IMR-90 (cell line): ENCODE results near the gene CAMTA1.

Experiments used
- CHD1 ChIP-seq: IDR thresholded peaks from 2 replicates; pipeline ENCODE4 v1.6.1; 2012; ENCODE audit warnings: low read depth, low read length, improper control_type of control experiment
- RFX5 ChIP-seq: IDR thresholded peaks from 2 replicates; pipeline ENCODE4 v1.8.0; 2012; ENCODE audit warnings: low read depth, mild to moderate bottlenecking, low read length, moderate library complexity

GRCh38 chr1:7508934-7509519 is 723.8 kb downstream of the CAMTA1 start:
- no peak for TF ChIP-seq RFX5
- no peak for TF ChIP-seq CHD1
